WTC11 (cell line): Measurements from ENCODE around the gene ANTXR2.

ENCODE experiments used
- ATF6 ChIP-seq: sonication (generic); formaldehyde crosslinking; IDR thresholded peaks from 2 replicates; pipeline ENCODE4 v1.8.1; 2023; ENCODE audit warnings: mild to moderate bottlenecking, missing genetic modification reagents
- CBFB ChIP-seq: sonication (generic); formaldehyde crosslinking; IDR thresholded peaks from 2 replicates; pipeline ENCODE4 v1.8.1; 2022; ENCODE audit warnings: mild to moderate bottlenecking, low read depth, missing genetic modification reagents
- FOXJ3 ChIP-seq: sonication (generic); formaldehyde crosslinking; IDR thresholded peaks from 2 replicates; pipeline ENCODE4 v1.9.0; 2021; ENCODE audit warnings: missing genetic modification reagents, mild to moderate bottlenecking, borderline replicate concordance
- FOXK1 ChIP-seq: sonication (generic); formaldehyde crosslinking; IDR thresholded peaks from 2 replicates; pipeline ENCODE4 v1.8.0; 2022; ENCODE audit warnings: mild to moderate bottlenecking, moderate library complexity, missing genetic modification reagents
- NFYB ChIP-seq: sonication (generic); formaldehyde crosslinking; conservative IDR thresholded peaks from 2 replicates; pipeline ENCODE4 v1.8.0; 2022; ENCODE audit warnings: low read depth, missing genetic modification reagents
- ZNF416 ChIP-seq: fragments of 250-450 bp; sonication (Bioruptor Pico); IDR thresholded peaks from 2 replicates; pipeline ENCODE4 v1.9.0; 2021; ENCODE audit warnings: mild to moderate bottlenecking, inconsistent platforms
- ZNF512 ChIP-seq: sonication (generic); formaldehyde crosslinking; IDR thresholded peaks from 2 replicates; pipeline ENCODE4 v1.8.1; 2022; ENCODE audit warnings: missing genetic modification reagents, borderline replicate concordance
- TF ChIP-seq, protein P1 (sequence below): sonication (generic); formaldehyde crosslinking; IDR thresholded peaks from 2 replicates; pipeline ENCODE4 v1.8.1; 2023; ENCODE audit warnings: mild to moderate bottlenecking, missing genetic modification reagents
- TF ChIP-seq, protein P2 (sequence below): fragments of 200-600 bp; IDR thresholded peaks from 2 replicates; pipeline ENCODE4 v1.8.0; 2022; ENCODE audit warnings: antibody characterized with exemption
- TF ChIP-seq, protein P3 (sequence below): sonication (generic); formaldehyde crosslinking; IDR thresholded peaks from 2 replicates; pipeline ENCODE4 v1.8.0; 2022; ENCODE audit warnings: mild to moderate bottlenecking, missing genetic modification reagents
- TF ChIP-seq, protein P4 (sequence below): sonication (generic); formaldehyde crosslinking; IDR thresholded peaks from 2 replicates; pipeline ENCODE4 v1.8.1; 2023; ENCODE audit warnings: mild to moderate bottlenecking, missing genetic modification reagents, moderate library complexity

DNA sequence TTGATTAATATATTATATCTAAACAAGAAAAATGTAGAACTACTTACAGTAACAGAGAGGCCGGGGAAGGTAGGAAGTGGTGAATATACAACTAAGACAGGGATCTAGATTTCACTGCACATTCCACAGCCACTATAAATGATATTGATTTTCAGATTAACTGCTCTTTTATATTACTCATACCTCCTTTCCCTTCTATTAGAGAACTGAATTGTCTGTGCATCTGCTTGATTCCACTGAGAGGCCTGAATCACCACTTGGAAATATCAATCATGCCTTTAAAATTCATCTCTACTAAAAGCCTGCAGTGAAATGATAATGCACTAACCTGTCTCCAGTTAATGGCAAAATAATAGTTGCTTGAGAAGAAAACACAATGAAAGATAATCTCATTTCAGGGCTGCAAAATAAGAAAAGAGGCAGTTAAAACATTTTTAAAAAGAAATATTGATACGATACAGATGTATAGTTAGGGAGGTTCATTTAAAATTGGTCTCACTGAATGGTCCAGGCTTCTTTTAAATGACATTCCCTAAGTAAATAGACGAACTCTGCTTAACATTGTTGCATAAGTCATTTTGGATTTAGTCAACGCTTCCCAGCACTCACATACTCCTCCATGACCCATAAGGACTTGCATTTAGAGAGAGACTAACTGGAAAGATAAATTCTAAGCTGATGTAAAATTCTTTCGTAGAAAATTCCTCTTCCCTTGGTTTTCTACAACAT lies 3.8 kb downstream of the ANTXR2 start:
- TF ChIP-seq, protein P1, sequence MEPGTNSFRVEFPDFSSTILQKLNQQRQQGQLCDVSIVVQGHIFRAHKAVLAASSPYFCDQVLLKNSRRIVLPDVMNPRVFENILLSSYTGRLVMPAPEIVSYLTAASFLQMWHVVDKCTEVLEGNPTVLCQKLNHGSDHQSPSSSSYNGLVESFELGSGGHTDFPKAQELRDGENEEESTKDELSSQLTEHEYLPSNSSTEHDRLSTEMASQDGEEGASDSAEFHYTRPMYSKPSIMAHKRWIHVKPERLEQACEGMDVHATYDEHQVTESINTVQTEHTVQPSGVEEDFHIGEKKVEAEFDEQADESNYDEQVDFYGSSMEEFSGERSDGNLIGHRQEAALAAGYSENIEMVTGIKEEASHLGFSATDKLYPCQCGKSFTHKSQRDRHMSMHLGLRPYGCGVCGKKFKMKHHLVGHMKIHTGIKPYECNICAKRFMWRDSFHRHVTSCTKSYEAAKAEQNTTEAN (CRISPR knock-in tag), result no peak
- no peak for TF ChIP-seq ATF6 (CRISPR knock-in tag)
- TF ChIP-seq, protein P2, sequence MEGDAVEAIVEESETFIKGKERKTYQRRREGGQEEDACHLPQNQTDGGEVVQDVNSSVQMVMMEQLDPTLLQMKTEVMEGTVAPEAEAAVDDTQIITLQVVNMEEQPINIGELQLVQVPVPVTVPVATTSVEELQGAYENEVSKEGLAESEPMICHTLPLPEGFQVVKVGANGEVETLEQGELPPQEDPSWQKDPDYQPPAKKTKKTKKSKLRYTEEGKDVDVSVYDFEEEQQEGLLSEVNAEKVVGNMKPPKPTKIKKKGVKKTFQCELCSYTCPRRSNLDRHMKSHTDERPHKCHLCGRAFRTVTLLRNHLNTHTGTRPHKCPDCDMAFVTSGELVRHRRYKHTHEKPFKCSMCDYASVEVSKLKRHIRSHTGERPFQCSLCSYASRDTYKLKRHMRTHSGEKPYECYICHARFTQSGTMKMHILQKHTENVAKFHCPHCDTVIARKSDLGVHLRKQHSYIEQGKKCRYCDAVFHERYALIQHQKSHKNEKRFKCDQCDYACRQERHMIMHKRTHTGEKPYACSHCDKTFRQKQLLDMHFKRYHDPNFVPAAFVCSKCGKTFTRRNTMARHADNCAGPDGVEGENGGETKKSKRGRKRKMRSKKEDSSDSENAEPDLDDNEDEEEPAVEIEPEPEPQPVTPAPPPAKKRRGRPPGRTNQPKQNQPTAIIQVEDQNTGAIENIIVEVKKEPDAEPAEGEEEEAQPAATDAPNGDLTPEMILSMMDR, result no peak
- TF ChIP-seq ZNF416 (CRISPR knock-in tag), result no peak
- TF ChIP-seq FOXK1, result no peak
- TF ChIP-seq, protein P3, sequence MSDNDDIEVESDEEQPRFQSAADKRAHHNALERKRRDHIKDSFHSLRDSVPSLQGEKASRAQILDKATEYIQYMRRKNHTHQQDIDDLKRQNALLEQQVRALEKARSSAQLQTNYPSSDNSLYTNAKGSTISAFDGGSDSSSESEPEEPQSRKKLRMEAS, result no peak
- no peak for TF ChIP-seq FOXJ3 (CRISPR knock-in tag)
- no peak for TF ChIP-seq CBFB (CRISPR knock-in tag)
- no peak for TF ChIP-seq NFYB (CRISPR knock-in tag)
- TF ChIP-seq ZNF512 (CRISPR knock-in tag), result no peak
- TF ChIP-seq, protein P4, sequence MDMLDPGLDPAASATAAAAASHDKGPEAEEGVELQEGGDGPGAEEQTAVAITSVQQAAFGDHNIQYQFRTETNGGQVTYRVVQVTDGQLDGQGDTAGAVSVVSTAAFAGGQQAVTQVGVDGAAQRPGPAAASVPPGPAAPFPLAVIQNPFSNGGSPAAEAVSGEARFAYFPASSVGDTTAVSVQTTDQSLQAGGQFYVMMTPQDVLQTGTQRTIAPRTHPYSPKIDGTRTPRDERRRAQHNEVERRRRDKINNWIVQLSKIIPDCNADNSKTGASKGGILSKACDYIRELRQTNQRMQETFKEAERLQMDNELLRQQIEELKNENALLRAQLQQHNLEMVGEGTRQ (CRISPR knock-in tag), result no peak
